ENCODE results near the gene KLHL29.

The KLHL29 gene

GRCh38 chr2:23689891-23690290 is 304.9 kb downstream of the KLHL29 start:
- DNase-seq: no peak

GRCh38 chr2:23690421-23691105 is 305.6 kb downstream of the KLHL29 start:
- no peak for DNase-seq

DNA sequence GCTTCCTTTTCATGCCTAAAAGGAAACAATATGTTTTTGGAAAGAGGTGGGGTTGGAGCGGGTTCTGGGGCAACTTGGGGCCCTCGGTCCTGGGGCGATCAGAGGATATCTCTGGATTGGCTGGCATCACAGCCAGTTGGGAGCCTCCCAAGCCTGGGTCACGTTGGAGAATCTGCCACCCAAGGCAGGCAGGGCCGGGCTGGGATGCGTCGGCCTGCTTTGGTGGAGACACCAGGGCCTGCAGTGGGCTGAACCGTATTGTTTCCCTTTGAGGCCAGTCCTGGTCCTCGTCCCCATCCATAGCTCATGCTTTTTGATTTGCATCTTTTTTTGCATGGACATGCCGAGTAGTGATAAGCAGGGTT is 306.1 kb downstream of the KLHL29 start:
- no peak for DNase-seq

- no peak for DNase-seq
Observed at GRCh38 chr2:23691565-23691964, 306.6 kb downstream of the KLHL29 start.

DNA sequence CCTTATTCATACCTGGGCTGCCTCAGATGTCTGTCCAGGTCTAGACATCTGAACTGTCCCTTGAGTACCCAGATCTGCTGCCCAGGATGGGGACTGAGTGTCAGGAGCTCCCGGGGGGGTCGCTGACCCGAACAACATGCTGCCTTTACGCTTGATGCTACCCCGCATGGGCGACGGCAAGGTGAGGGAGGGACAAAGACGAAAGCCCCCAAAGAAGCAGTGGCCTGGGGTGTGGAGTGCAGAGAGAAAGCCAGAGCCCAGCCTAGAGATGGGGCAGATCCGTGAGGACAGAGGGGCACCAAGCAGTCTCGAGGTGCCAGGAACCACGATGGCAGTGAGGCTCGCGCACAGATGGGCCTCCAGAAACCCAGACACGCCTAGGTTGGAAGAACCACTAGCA is 307.3 kb downstream of the KLHL29 start:
- no peak for DNase-seq

GRCh38 chr2:23692851-23693605 is 308.0 kb downstream of the KLHL29 start:
- no peak for DNase-seq

DNA sequence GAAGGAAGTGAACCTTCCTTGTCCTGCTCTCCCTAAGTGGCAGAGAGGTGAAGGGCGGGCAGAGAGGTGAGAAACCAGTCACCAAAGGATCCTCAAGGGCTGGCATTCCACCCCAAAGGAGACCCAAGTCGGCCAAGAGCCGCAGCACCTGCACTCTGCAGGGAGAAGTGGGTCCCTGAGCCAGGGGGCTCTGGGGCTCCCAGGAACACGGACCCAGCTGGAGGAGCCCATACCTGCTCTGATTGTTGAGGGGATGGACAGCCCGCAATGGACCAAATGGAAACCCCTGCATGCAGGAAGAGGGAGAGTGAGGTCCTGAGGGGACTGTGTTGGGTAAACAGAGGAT is 308.6 kb downstream of the KLHL29 start:
- DNase-seq: no peak

GRCh38 chr2:23694058-23695045 is 309.4 kb downstream of the KLHL29 start:
- no peak for DNase-seq

- DNase-seq: no peak
Observed at GRCh38 chr2:23695214-23695889, 310.4 kb downstream of the KLHL29 start.

- no peak for DNase-seq
Observed at GRCh38 chr2:23695890-23696751, 311.1 kb downstream of the KLHL29 start.

GRCh38 chr2:23696752-23697045 is 311.7 kb downstream of the KLHL29 start:
- DNase-seq: no peak

- DNase-seq: no peak
Observed at GRCh38 chr2:23697256-23698075, 312.5 kb downstream of the KLHL29 start.

GRCh38 chr2:23698116-23698693 is 313.2 kb downstream of the KLHL29 start:
- DNase-seq: no peak

DNA sequence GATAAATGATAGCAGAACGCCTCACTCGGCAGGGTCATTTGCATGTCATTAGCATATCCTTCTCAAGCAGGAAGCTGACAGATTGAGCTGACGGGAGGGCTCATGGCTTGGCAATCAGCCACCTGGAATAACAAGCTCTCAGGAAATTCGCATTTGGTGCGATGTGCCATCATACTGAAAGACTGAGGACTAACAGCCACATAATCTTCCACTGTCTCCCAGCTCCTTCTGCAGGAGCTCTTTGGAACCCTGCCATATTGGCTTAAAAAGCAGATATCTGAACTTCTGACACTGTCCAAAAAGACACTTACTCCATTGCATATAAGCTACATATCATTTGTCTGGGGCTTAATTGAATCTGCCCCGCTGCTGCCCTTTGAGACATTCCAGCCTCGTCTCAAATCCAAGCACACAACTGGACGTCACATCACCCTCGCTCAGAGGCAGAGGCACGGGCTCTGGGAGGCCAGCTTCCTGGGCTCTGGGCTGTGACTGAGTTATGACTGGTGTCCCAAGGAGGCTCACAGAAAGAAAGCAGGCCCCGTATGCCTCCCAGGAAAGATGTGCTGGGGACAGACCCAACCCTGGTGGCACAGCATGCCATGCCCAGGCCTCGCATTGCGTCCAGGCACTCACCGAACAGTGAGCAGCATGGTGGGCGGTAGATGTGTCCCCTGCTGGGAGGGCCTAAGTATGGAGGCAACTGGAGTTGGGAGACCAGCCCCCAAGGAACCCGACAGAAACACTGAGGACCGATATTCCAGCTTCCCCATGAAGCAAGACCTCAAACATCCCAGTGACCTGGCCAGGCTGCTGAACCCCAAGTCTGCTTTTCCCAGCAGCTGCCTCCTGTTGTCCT is 314.0 kb downstream of the KLHL29 start:
- no peak for DNase-seq

- no peak for DNase-seq
Observed at GRCh38 chr2:23699580-23699925, 314.6 kb downstream of the KLHL29 start.

GRCh38 chr2:23700627-23701026 is 315.6 kb downstream of the KLHL29 start:
- DNase-seq: no peak

DNA sequence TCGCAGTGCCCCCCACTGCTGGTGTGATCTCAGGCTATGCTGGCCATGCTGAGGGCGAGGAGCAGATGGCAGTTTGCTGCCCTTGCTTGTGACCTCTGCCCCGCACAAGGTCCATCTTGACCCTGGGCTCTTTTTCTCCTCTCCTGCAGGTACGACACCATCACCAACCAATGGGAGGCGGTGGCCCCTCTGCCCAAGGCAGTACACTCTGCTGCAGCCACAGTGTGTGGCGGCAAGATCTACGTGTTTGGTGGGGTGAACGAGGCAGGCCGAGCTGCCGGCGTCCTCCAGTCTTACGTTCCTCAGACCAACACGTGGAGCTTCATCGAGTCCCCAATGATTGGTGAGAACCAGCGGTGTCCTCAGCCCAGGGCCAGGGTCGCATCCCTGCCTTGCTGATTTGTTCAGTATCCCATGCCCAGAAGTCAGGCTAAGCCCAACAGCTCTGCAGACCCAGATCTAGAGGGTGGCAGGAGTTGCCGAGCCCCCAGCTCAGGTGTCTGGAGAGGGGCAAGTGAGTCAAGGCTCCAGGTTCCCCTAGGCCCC is 318.1 kb downstream of the KLHL29 start:
- no peak for DNase-seq

GRCh38 chr2:23703583-23704385 is 318.8 kb downstream of the KLHL29 start:
- DNase-seq: no peak

Data from DMS53 (cell line).